ENCODE measurements around the gene MIF4GD.

The MIF4GD gene

GRCh38 chr17:75270966-75271232, at the start of gene MIF4GD:
Gene MIF4GD (minus strand): TSS chr17:75271231. CDS start chr17:75270195, 1,036 bp downstream.
- peaks cover 31% of the 10 kb centered on the region for H3K4me1 Mint-ChIP-seq (ENCODE audit: low read depth)
- H3K36me3 Mint-ChIP-seq, result no peaks in the 10 kb centered on the region
- peak within 1 kb of the TSS; percentile 81 for H3K27ac Mint-ChIP-seq
- H3K4me3 Mint-ChIP-seq, result peak within 1 kb of the TSS; percentile 91
- no peaks in the 10 kb centered on the region for H3K27me3 Mint-ChIP-seq
- H3K9me3 Mint-ChIP-seq (ENCODE audit: low read depth), result no peaks in the 10 kb centered on the region

GRCh38 chr17:75319904-75320691, 49.1 kb upstream of the MIF4GD start:
- H3K36me3 Mint-ChIP-seq, result no peaks in the 10 kb centered on the region
- H3K4me3 Mint-ChIP-seq, result no peak overlapping the region
- H3K9me3 Mint-ChIP-seq (ENCODE audit: low read depth), result no peaks in the 10 kb centered on the region
- peaks cover 16% of the 10 kb centered on the region for H3K4me1 Mint-ChIP-seq (ENCODE audit: low read depth)
- no peaks in the 10 kb centered on the region for H3K27me3 Mint-ChIP-seq
- H3K27ac Mint-ChIP-seq, result no peak overlapping the region

GRCh38 chr17:75318615-75319222, 47.7 kb upstream of the MIF4GD start:
- peak overlapping the region; percentile 16 for H3K27ac Mint-ChIP-seq
- H3K36me3 Mint-ChIP-seq, result no peaks in the 10 kb centered on the region
- H3K4me3 Mint-ChIP-seq, result no peak overlapping the region

GRCh38 chr17:75318211-75318610, 47.2 kb upstream of the MIF4GD start:
- H3K4me1 Mint-ChIP-seq (ENCODE audit: low read depth), result peaks cover 14% of the 10 kb centered on the region
- H3K4me3 Mint-ChIP-seq, result no peak overlapping the region
- no peaks in the 10 kb centered on the region for H3K36me3 Mint-ChIP-seq
- no peak overlapping the region for H3K27ac Mint-ChIP-seq
- H3K27me3 Mint-ChIP-seq, result no peaks in the 10 kb centered on the region
- no peaks in the 10 kb centered on the region for H3K9me3 Mint-ChIP-seq (ENCODE audit: low read depth)

More at GRCh38 chr17:75318615-75319222, 47.7 kb upstream of the MIF4GD start:
- Mint-ChIP-seq H3K9me3 (ENCODE audit: low read depth) (no peaks in the 10 kb centered on the region), H3K4me1 (ENCODE audit: low read depth) (peaks cover 17% of the 10 kb centered on the region), H3K27me3 (no peaks in the 10 kb centered on the region)

- Mint-ChIP-seq H3K9me3 (ENCODE audit: low read depth) (no peaks in the 10 kb centered on the region), H3K4me3 (no peak overlapping the region), H3K4me1 (ENCODE audit: low read depth) (peaks cover 12% of the 10 kb centered on the region), H3K27ac (peak overlapping the region; percentile 58), H3K27me3 (no peaks in the 10 kb centered on the region), H3K36me3 (no peaks in the 10 kb centered on the region)
Measured at GRCh38 chr17:75317671-75318070, 46.6 kb upstream of the MIF4GD start.

GRCh38 chr17:75316253-75316652, 45.2 kb upstream of the MIF4GD start:
- Mint-ChIP-seq H3K4me1 (ENCODE audit: low read depth) (peaks cover 14% of the 10 kb centered on the region), H3K9me3 (ENCODE audit: low read depth) (no peaks in the 10 kb centered on the region), H3K36me3 (no peaks in the 10 kb centered on the region), H3K27ac (peak overlapping the region; percentile 58), H3K4me3 (no peak overlapping the region), H3K27me3 (no peaks in the 10 kb centered on the region)

GRCh38 chr17:75315541-75316243, 44.7 kb upstream of the MIF4GD start:
- no peaks in the 10 kb centered on the region for H3K9me3 Mint-ChIP-seq (ENCODE audit: low read depth)

GRCh38 chr17:75313941-75314551, 43.0 kb upstream of the MIF4GD start:
- Mint-ChIP-seq H3K27ac (peak overlapping the region; percentile 28), H3K9me3 (ENCODE audit: low read depth) (no peaks in the 10 kb centered on the region), H3K36me3 (no peaks in the 10 kb centered on the region), H3K27me3 (no peaks in the 10 kb centered on the region), H3K4me1 (ENCODE audit: low read depth) (peaks cover 14% of the 10 kb centered on the region), H3K4me3 (no peak overlapping the region)

More at GRCh38 chr17:75315541-75316243, 44.7 kb upstream of the MIF4GD start:
- H3K27me3 Mint-ChIP-seq, result no peaks in the 10 kb centered on the region
- H3K4me3 Mint-ChIP-seq, result no peak overlapping the region
- no peaks in the 10 kb centered on the region for H3K36me3 Mint-ChIP-seq
- peaks cover 14% of the 10 kb centered on the region for H3K4me1 Mint-ChIP-seq (ENCODE audit: low read depth)
- H3K27ac Mint-ChIP-seq, result peak overlapping the region; percentile 58

- no peaks in the 10 kb centered on the region for H3K9me3 Mint-ChIP-seq (ENCODE audit: low read depth)
- H3K36me3 Mint-ChIP-seq, result no peaks in the 10 kb centered on the region
- H3K4me3 Mint-ChIP-seq, result no peak overlapping the region
- H3K4me1 Mint-ChIP-seq (ENCODE audit: low read depth), result peaks cover 5% of the 10 kb centered on the region
- no peak overlapping the region for H3K27ac Mint-ChIP-seq
- H3K27me3 Mint-ChIP-seq, result no peaks in the 10 kb centered on the region
Measured at GRCh38 chr17:75308732-75309629, 38.0 kb upstream of the MIF4GD start.

- H3K27ac Mint-ChIP-seq, result no peak overlapping the region
Measured at GRCh38 chr17:75307957-75308731, 37.1 kb upstream of the MIF4GD start.

GRCh38 chr17:75301502-75302206, 30.6 kb upstream of the MIF4GD start:
- H3K9me3 Mint-ChIP-seq (ENCODE audit: low read depth), result no peaks in the 10 kb centered on the region
- peaks cover 3% of the 10 kb centered on the region for H3K4me1 Mint-ChIP-seq (ENCODE audit: low read depth)
- H3K27ac Mint-ChIP-seq, result no peak overlapping the region
- H3K27me3 Mint-ChIP-seq, result no peaks in the 10 kb centered on the region
- H3K4me3 Mint-ChIP-seq, result no peak overlapping the region
- no peaks in the 10 kb centered on the region for H3K36me3 Mint-ChIP-seq

More at GRCh38 chr17:75307957-75308731, 37.1 kb upstream of the MIF4GD start:
- no peak overlapping the region for H3K4me3 Mint-ChIP-seq
- no peaks in the 10 kb centered on the region for H3K27me3 Mint-ChIP-seq
- H3K9me3 Mint-ChIP-seq (ENCODE audit: low read depth), result no peaks in the 10 kb centered on the region
- H3K36me3 Mint-ChIP-seq, result no peaks in the 10 kb centered on the region
- peaks cover 3% of the 10 kb centered on the region for H3K4me1 Mint-ChIP-seq (ENCODE audit: low read depth)

GRCh38 chr17:75301049-75301448, 30.0 kb upstream of the MIF4GD start:
- Mint-ChIP-seq H3K27ac (no peak overlapping the region), H3K36me3 (no peaks in the 10 kb centered on the region), H3K4me3 (no peak overlapping the region), H3K9me3 (ENCODE audit: low read depth) (no peaks in the 10 kb centered on the region), H3K27me3 (no peaks in the 10 kb centered on the region), H3K4me1 (ENCODE audit: low read depth) (peaks cover 3% of the 10 kb centered on the region)

GRCh38 chr17:75300280-75300679, 29.2 kb upstream of the MIF4GD start:
- H3K9me3 Mint-ChIP-seq (ENCODE audit: low read depth), result no peaks in the 10 kb centered on the region
- no peaks in the 10 kb centered on the region for H3K27me3 Mint-ChIP-seq
- H3K36me3 Mint-ChIP-seq, result no peaks in the 10 kb centered on the region
- H3K4me3 Mint-ChIP-seq, result no peak overlapping the region
- H3K27ac Mint-ChIP-seq, result no peak overlapping the region
- H3K4me1 Mint-ChIP-seq (ENCODE audit: low read depth), result peaks cover 6% of the 10 kb centered on the region
